Activated CD4-positive, alpha-beta T cell treated with anti-CD3 and anti-CD28 coated beads, Interleukin-2, amount 50 U/mL, for 4 hours (primary cell): Measurements from ENCODE around the gene CDH22.

Source experiments
- DNase-seq, 2 experiments: peaks; one replicate each; pipeline ENCODE4 v3.0.0-alpha.2; 2020

CDH22 gene

GRCh38 chr20:46133886-46134654, 174.2 kb downstream of the CDH22 start:
- no peak for DNase-seq

GRCh38 chr20:46132705-46133120, 175.6 kb downstream of the CDH22 start:
- DNase-seq = peak; percentile 28 to 38

GRCh38 chr20:46131396-46131795, 176.9 kb downstream of the CDH22 start:
- no peak for DNase-seq

GRCh38 chr20:46130534-46130933, 177.8 kb downstream of the CDH22 start:
- DNase-seq = no peak

- DNase-seq = no peak
These were observed 178.3 kb downstream of the CDH22 start for GRCh38 chr20:46129955-46130481.

- DNase-seq = no peak
These were observed 179.8 kb downstream of the CDH22 start for GRCh38 chr20:46128310-46129151.

GRCh38 chr20:46127396-46128010, 180.8 kb downstream of the CDH22 start:
- no peak for DNase-seq

- no peak for DNase-seq
These were observed 181.8 kb downstream of the CDH22 start for GRCh38 chr20:46126440-46127056.
